Sigmoid colon (tissue), 7 donors: ENCODE results near the gene TRABD2B. TPM values are rescaled to one million over a fixed set of nuclear protein-coding genes. Genes with fewer than 3 reads are reported as not detected.

Experiments used
- DNase-seq: peaks from one replicate; pipeline ENCODE4 v3.0.0-alpha.2; 2019
- H3K27ac ChIP-seq, 4 donors: fragments of 200-600 bp; sonication (generic); one replicate each; pipeline ENCODE4 v1.5.1; 2016 to 2019; ENCODE audit warnings: mild to moderate bottlenecking in 1 of 4
- H3K27me3 ChIP-seq, 3 donors: fragments of 200-600 bp; sonication (generic); one replicate each; pipeline ENCODE4 v1.5.1; 2019; ENCODE audit warnings: mild to moderate bottlenecking in 1 of 3
- H3K36me3 ChIP-seq, 4 donors: fragments of 200-600 bp; sonication (generic); one replicate each; pipeline ENCODE4 v1.5.1; 2016 to 2019
- H3K4me1 ChIP-seq, 4 donors: fragments of 200-600 bp; sonication (generic); one replicate each; pipeline ENCODE4 v1.5.1; 2017 to 2019
- H3K4me3 ChIP-seq, 4 donors: fragments of 200-600 bp; sonication (generic); one replicate each; pipeline ENCODE4 v1.5.1; 2017 to 2019; ENCODE audit warnings: mild to moderate bottlenecking in 2 of 4, moderate library complexity in 1 of 4
- H3K9me3 ChIP-seq, 4 donors: fragments of 200-600 bp in 3 of 4; sonication (generic) in 3 of 4; one replicate each; pipeline versions ENCODE4 v1.5.1 to v1.6.1; 2013 to 2019
- CTCF ChIP-seq, 4 experiments: fragments of 450-650 bp in 3 of 4; fragments of 200-600 bp in 1 of 4; IDR thresholded peaks; one replicate each; pipeline ENCODE4 v1.5.1; 2016 to 2019; ENCODE audit warnings: antibody characterized with exemption in 4 of 4, mild to moderate bottlenecking in 3 of 4, moderate library complexity in 2 of 4
- EP300 ChIP-seq, 4 donors: sonication (generic); formaldehyde crosslinking; IDR thresholded peaks; one replicate each; pipeline ENCODE4 v1.6.1; 2017; ENCODE audit warnings: antibody characterized with exemption in 4 of 4
- POLR2A ChIP-seq, 2 donors: fragments of 450-650 bp; IDR thresholded peaks; one replicate each; pipeline ENCODE4 v1.6.1; 2016; ENCODE audit warnings: antibody characterized with exemption in 2 of 2, mild to moderate bottlenecking in 2 of 2, moderate library complexity in 2 of 2
- POLR2AphosphoS5 ChIP-seq, 4 donors: sonication (generic); formaldehyde crosslinking; IDR thresholded peaks; one replicate each; pipeline ENCODE4 v1.6.1; 2017; ENCODE audit warnings: antibody characterized with exemption in 4 of 4
- WGBS, 2 donors: extraction: QIAGEN DNeasy Blood & Tissue Kit; methylation state at CpG; one replicate each; pipeline ENCODE4 v1.1.7; 2013; 5-methylcytosine and 5-hydroxymethylcytosine counted together
- intact Hi-C: fragments of 100-400 bp; cut with DNase I; formaldehyde crosslinking; loops from one replicate; pipeline ENCODE4 v1.15.1; 2023
- polyA plus RNA-seq, 3 donors: library from polyadenylated mRNA; stranded (reverse); fragments of 200-250 nt; gene quantifications; one replicate each; pipeline ENCODE4 v1.2.3, GENCODE V29; 2013
- total RNA-seq, 4 donors: library from RNA; depleted of rRNA; stranded (reverse); fragments of >200 nt; gene quantifications; one replicate each; pipeline ENCODE4 v1.1.0, GENCODE V29; 2016
- donor health status: healthy with polysubstance abuse.
- donor health status: Bipolar disorder and iron deficiency.
- donor health status: healthy.

The TRABD2B gene
- total and polyA plus RNA-seq, 7 donors: 0.63 to 1.8 (median 1.0) TPM; not detected in 1

DNA sequence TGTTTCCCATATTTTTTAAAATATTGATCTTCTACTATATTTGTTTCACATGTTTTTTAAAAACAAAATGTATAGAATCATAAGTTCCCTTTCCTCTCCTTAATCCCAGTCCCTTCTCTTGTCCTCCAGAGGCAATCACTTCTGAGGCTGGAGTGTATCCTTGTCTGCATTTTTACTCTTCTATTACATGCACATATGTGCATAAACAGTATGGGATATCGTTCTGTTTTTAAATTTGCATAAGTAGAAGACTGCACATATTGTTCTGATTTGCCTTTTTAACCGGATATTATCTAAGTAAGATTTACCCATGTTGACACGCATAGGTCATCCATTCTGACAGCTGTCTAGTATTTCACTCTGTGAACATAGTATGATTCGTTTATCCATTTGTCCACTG is 142.0 kb downstream of the TRABD2B start:
- WGBS, 2 donors: 75 to 80% methylated on average over 4 of the region's 4 CpGs
- no peaks in the 10 kb centered on the region for H3K27me3 ChIP-seq
- H3K4me1 ChIP-seq: no peaks in the 10 kb centered on the region
- H3K36me3 ChIP-seq: no peaks in the 10 kb centered on the region
- H3K4me3 ChIP-seq: no peak overlapping the region
- intact Hi-C loops: no loop called here
- DNase-seq: no peak
- no peak overlapping the region for H3K27ac ChIP-seq
- no peaks in the 10 kb centered on the region for H3K9me3 ChIP-seq
- no peak for TF ChIP-seq POLR2A (IDR thresholded peaks at IDR 0.05)
- TF ChIP-seq EP300 (IDR thresholded peaks at IDR 0.05): no peak
- no peak for TF ChIP-seq POLR2AphosphoS5 (IDR thresholded peaks at IDR 0.05)
- TF ChIP-seq CTCF (IDR thresholded peaks at IDR 0.05): no peak

GRCh38 chr1:47854552-47855144 is 142.5 kb downstream of the TRABD2B start:
- Histone ChIP-seq H3K9me3 (no peaks in the 10 kb centered on the region), H3K27me3 (no peaks in the 10 kb centered on the region), H3K4me1 (no peaks in the 10 kb centered on the region), H3K27ac (no peak overlapping the region), H3K36me3 (no peaks in the 10 kb centered on the region), H3K4me3 (no peak overlapping the region)
- intact Hi-C loops: no loop called here
- 89% methylated on average over 2 of the region's 2 CpGs for WGBS, 2 donors
- TF ChIP-seq EP300 (IDR thresholded peaks at IDR 0.05) (no peak), CTCF (IDR thresholded peaks at IDR 0.05) (no peak), POLR2A (IDR thresholded peaks at IDR 0.05) (no peak), POLR2AphosphoS5 (IDR thresholded peaks at IDR 0.05) (no peak)
- no peak for DNase-seq

- intact Hi-C loops: no loop called here
- Histone ChIP-seq H3K4me1 (no peaks in the 10 kb centered on the region), H3K27ac (no peak overlapping the region), H3K9me3 (no peaks in the 10 kb centered on the region), H3K36me3 (no peaks in the 10 kb centered on the region), H3K27me3 (no peaks in the 10 kb centered on the region), H3K4me3 (no peak overlapping the region)
- TF ChIP-seq POLR2AphosphoS5 (IDR thresholded peaks at IDR 0.05): no peak
- TF ChIP-seq EP300 (IDR thresholded peaks at IDR 0.05): no peak
- no peak for TF ChIP-seq CTCF (IDR thresholded peaks at IDR 0.05)
- TF ChIP-seq POLR2A (IDR thresholded peaks at IDR 0.05): no peak
- WGBS, 2 donors: 79 to 90% methylated on average over 2 of the region's 2 CpGs
- no peak for DNase-seq
These were observed 143.3 kb downstream of the TRABD2B start for GRCh38 chr1:47853852-47854251.

GRCh38 chr1:47853059-47853458 is 144.1 kb downstream of the TRABD2B start:
- no peaks in the 10 kb centered on the region for H3K9me3 ChIP-seq
- no peaks in the 10 kb centered on the region for H3K36me3 ChIP-seq
- intact Hi-C loops: no loop called here
- WGBS, 2 donors: 94 to 96% methylated on average over 7 of the region's 7 CpGs
- TF ChIP-seq POLR2A (IDR thresholded peaks at IDR 0.05): no peak
- no peak for TF ChIP-seq POLR2AphosphoS5 (IDR thresholded peaks at IDR 0.05)
- TF ChIP-seq CTCF (IDR thresholded peaks at IDR 0.05): no peak
- no peak for TF ChIP-seq EP300 (IDR thresholded peaks at IDR 0.05)
- H3K4me3 ChIP-seq: no peak overlapping the region
- no peak for DNase-seq
- H3K27me3 ChIP-seq: no peaks in the 10 kb centered on the region
- H3K4me1 ChIP-seq: no peaks in the 10 kb centered on the region
- H3K27ac ChIP-seq: no peak overlapping the region
